GM18520 (cell line): Measurements from ENCODE around the gene AK8.

Source experiments
- ATAC-seq: cut with Tn5 transposase; IDR thresholded peaks from one replicate; pipeline ENCODE4 v1.9.1; 2021; ENCODE audit not compliant: unreplicated experiment

Gene AK8

GRCh38 chr9:132826621-132827365 lies 51.3 kb downstream of the AK8 start:
- ATAC-seq = no peak

DNA sequence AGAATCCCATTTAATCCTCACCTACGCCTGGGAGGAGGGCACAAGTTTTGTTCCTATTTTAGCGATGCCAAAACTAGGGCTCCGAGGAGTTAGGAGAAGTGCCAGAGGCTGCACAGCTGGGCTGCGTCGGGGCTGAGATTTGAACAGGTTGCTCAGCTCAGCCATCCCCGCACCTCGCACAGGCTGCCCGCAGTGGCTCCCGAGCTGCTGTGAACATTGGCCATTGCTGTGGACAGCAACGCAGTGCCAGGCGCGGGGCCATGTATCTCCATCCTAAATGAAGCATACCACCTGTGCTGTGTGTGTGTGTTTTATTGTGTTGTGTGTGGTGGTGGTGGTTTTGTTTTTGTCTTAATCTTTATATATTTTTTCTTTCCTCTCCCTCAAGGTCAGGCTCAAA lies 52.0 kb downstream of the AK8 start:
- ATAC-seq = no peak

GRCh38 chr9:132825430-132825829 lies 52.7 kb downstream of the AK8 start:
- no peak for ATAC-seq

GRCh38 chr9:132824951-132825350 lies 53.1 kb downstream of the AK8 start:
- no peak for ATAC-seq

GRCh38 chr9:132824151-132824550 lies 53.9 kb downstream of the AK8 start:
- ATAC-seq = no peak

GRCh38 chr9:132823370-132824145 lies 54.5 kb downstream of the AK8 start:
- ATAC-seq = no peak

GRCh38 chr9:132820169-132820944 lies 57.7 kb downstream of the AK8 start:
- no peak for ATAC-seq

GRCh38 chr9:132818588-132818987 lies 59.5 kb downstream of the AK8 start:
- ATAC-seq = no peak

- ATAC-seq = no peak
Measured at GRCh38 chr9:132814937-132815336, 63.1 kb downstream of the AK8 start.

- no peak for ATAC-seq
Measured at GRCh38 chr9:132813115-132813771, 64.8 kb downstream of the AK8 start.

- ATAC-seq = no peak
Measured at GRCh38 chr9:132811985-132812384, 66.1 kb downstream of the AK8 start.

DNA sequence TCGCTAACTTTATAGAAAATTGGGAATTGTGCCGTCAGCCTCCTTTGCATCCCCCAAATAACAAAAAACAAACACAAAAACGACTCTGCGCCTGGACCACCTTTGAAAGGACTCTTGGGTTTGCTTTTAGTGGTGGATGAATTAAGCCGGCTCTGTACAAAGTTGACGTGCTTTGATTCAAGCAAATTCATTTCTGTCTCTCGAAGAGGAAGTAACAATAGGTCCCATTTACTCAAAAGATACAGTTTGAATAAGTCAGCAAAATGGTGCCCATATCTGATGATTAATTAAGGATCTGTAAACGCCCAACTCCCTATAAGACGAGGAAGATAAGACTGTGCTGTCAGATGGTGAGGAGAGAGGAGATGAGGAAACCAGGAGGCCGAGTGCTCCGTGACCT lies 67.8 kb downstream of the AK8 start:
- ATAC-seq = no peak

- ATAC-seq = no peak
Measured at GRCh38 chr9:132809677-132810271, 68.3 kb downstream of the AK8 start.

- no peak for ATAC-seq
Measured at GRCh38 chr9:132808645-132809044, 69.4 kb downstream of the AK8 start.

DNA sequence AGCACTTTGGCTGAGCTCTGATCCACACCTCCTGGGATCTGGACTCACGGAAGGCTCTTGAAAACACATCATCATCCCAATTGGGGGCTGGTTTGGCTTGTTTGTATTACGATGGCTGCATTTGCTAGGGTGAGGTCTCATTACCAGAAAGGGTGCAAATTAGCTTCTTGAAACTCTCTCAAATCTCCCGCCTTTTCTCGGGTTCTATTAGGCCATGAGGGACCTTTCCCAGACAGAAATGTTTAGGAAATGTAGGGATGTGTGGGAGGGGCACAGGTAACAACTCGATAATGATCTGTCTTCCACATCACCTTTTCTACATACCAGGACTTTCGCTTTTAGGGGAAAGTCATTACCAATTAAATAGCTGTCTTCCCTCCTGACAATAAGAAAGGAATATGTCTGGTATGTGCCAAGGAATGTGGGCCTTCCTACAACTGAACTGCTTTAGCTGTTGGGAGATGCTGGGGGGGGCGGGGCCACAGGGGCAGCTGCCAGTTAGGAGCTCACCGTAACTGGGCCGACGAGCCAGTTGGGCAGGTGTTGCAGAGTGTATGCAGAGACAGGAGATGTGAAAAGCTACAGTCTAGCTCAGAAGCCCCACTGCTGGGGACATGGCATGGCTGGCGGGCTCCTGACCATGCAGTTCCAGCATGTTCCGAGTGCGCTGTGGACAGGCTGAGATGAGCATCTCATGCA lies 71.2 kb downstream of the AK8 start:
- no peak for ATAC-seq

DNA sequence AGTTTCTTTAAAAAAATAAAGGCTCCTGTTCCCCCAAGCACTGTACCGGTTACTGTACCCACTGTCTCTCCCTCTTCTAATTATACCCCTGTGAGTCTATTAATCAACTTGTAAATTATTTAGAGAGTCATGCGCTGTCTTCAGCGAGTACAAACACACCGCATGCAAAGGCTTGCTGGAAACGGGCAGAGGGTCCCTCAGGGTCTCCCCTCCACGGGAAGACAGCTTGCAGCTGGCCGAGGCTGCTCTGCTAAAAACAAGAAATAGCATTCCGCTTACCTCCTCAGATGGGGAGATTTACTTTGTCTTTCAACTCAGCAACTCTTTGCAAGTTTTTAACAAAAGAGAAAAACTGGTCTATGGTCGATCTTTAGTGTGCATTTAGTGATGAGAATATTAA lies 71.8 kb downstream of the AK8 start:
- no peak for ATAC-seq

- ATAC-seq = no peak
Measured at GRCh38 chr9:132804576-132805295, 73.3 kb downstream of the AK8 start.

DNA sequence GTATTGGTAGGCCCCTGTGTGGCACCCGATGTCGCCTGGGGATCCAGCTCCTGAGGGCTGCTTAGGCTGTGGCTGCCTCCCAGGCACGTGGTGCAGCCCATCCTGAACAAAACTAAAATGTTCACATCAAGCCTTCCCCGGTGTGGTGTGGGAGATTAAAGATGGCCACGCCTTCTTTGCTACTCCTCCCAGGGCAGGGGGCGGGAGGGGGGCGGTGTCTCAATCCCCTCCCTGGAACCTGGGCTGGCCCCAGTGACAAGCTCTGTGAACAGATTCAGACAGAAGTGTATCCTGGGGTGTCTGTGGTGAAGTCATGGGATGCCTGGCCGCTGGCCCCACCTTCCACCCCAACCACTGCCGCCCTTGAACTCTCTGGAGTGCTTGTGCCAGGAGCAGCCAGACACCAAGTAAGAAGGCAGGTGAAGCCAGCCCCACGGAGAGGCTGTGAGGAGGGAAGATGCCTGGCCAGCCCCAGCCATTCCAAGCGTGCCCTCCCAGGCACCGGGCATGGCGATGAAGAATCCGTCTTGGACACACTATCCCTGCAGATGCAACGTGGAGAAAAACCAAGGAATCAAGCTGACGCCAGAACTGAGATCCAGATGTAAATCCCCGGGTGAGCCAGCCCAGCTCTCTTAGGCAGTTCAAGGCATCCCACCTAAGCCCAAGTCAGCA lies 75.8 kb downstream of the AK8 start:
- no peak for ATAC-seq

GRCh38 chr9:132801659-132802058 lies 76.4 kb downstream of the AK8 start:
- no peak for ATAC-seq
